Activated effector memory CD4-positive, alpha-beta T cell treated with Interleukin-2 at 50 U/mL for 16 hours (primary cell): Measurements from ENCODE around the gene MYLK.

Source experiments
- DNase-seq: peaks from one replicate; pipeline ENCODE4 v3.0.0-alpha.2; 2020

MYLK gene

GRCh38 chr3:123694366-123695087, 189.6 kb downstream of the MYLK start:
- DNase-seq = no peak

- no peak for DNase-seq
Measured at GRCh38 chr3:123693584-123694190, 190.4 kb downstream of the MYLK start.

- DNase-seq = no peak
Measured at GRCh38 chr3:123692671-123693070, 191.5 kb downstream of the MYLK start.

- DNase-seq = no peak
Measured at GRCh38 chr3:123692041-123692440, 192.1 kb downstream of the MYLK start.

- no peak for DNase-seq
Measured at GRCh38 chr3:123689831-123690230, 194.3 kb downstream of the MYLK start.

- DNase-seq = no peak
Measured at GRCh38 chr3:123688241-123688747, 195.8 kb downstream of the MYLK start.

DNA sequence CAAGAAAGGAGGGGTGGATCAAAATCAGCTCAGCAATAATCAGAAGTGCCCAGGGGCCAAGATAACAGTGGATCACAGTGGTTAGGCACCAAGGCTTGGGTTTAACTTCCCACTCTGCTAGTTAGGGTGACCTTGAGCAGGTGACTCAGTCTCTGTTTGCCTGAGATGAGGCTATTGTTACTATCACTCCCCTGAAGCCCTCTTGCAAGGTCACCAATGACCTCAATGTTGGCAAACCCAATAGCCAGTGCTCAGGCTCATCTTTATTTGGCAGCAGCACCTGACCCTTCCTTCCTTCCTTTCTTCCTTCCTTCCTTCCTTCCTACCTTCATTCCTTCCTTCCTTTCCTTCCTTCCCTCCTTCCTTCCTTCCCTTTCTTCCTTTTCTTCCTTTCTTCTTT, 196.8 kb downstream of the MYLK start:
- DNase-seq = no peak

GRCh38 chr3:123686251-123686650, 197.9 kb downstream of the MYLK start:
- DNase-seq = no peak

- no peak for DNase-seq
Measured at GRCh38 chr3:123685780-123686179, 198.4 kb downstream of the MYLK start.

- DNase-seq = no peak
Measured at GRCh38 chr3:123684636-123685035, 199.5 kb downstream of the MYLK start.

DNA sequence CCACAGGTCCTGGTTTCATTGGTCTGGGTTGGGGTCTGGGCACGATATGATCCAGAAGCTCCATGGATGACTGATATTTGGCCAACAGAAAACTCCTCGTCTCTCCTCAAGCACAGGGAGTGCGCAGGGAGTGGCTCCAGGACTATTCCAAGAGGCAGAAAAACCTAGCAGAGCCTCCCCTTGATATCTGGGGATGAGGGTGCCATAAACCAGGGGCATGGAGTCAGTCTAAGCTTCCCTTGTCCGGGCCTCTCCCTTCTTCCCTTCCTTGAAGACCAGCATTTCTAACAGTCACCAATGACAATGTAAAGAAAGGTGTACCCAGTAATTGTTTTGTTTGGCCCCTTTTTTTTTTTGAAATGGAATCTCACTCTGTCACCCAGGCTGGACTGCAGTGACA, 199.9 kb downstream of the MYLK start:
- no peak for DNase-seq

- no peak for DNase-seq
Measured at GRCh38 chr3:123683505-123684154, 200.5 kb downstream of the MYLK start.

GRCh38 chr3:123682781-123683504, 201.2 kb downstream of the MYLK start:
- no peak for DNase-seq

DNA sequence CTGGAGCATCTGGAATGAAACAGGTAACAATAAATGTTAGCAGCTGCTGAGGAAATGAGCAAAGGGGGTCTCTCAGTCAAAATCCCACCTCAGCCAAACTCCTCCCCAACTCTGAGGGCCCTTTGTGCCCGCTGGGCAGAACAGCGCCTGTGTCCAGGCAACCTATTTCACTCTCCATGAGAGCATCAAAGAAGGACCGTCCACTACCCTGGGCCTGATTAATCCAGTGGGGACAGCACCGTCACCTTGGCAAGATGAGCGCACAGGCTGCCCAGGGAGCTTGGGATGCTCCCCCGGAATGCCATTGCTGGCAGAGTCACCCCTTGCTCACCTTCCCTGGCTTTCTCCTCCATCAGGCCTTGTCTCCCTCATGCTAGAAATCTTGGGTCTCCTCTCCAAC, 201.8 kb downstream of the MYLK start:
- DNase-seq = no peak

DNA sequence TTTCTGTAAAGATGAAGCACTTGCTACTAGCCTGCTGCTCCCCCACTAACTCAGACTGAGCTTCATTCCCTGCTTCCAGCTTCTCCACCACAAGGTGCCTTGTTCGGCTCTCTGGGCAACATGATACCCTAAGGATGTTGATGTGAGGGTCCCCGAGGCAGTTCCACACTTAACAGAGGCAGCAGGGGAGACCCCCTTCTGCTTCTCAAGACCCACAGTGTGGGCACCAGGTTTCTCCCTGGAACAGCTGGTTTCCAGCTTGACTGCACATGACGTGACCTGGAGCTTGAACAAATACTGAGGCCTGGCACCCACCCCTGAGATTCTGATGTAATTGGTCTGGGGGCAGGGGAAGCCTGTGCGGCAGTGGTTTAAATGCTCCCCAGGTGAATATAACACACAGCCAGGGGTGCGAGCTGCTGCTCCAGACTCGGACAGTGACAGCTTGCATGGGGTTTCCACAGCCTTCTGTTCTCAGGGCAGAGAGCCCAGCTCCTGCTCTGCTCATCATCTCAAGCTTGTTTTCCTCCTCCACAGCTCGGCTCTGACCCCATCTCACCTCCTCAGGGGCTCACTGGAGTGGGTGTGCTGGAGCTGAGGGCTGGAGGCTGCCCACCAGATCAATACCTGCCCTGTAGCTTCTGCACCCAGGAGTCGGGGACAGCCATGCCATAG, 204.3 kb downstream of the MYLK start:
- DNase-seq = no peak

DNA sequence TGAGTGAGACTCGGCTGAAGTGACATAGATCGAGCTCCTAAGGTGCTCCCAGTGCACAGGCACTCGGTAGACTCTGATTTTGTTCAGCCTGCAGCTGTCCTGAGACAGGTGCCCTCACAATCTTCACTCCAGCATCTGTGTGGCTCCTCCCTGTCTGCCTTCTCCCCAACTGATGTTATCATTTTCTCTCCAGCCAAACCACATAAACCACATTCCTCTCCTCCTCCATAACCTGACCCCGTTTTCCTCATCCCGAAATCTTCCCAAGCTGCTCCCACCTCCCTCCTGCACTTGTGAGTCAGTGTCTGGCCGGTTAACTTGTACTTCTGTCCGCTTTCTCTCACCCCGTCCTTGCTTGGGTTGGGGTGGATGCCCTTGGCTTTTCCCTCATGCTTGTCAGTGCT, 206.0 kb downstream of the MYLK start:
- DNase-seq = no peak

DNA sequence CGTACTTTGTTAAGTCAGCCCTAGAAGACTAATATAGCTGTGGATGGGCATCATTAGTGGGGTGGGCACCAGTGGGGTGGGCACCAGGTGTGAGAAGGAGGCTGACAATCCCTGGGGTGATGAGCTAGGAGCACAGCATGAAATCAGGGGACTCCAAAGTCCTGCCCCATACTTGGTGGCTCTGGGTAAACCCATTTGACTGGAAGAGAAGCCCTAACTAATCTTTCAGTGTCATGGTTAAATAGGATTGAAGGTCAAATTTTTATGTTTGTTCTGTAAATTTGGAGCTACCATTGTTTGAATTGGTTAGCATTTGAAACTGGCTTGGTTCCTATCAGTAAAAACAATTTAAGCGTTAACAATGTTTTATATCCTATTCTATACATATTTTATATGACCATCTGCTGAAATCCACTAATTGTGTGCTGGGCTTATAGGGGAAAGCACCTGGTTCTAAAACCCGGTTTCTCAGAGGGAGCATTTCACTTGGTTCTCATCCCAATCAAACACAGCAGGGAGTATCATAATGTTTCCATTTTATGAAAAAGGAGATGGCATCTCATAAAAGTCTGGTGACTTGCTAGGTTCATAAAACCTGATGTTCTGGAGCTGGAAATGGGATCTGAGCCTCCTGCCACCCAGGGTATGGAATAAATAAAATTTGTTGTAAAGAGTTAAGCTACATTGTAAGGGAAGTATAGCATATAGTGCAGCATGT, 211.5 kb downstream of the MYLK start:
- no peak for DNase-seq

DNA sequence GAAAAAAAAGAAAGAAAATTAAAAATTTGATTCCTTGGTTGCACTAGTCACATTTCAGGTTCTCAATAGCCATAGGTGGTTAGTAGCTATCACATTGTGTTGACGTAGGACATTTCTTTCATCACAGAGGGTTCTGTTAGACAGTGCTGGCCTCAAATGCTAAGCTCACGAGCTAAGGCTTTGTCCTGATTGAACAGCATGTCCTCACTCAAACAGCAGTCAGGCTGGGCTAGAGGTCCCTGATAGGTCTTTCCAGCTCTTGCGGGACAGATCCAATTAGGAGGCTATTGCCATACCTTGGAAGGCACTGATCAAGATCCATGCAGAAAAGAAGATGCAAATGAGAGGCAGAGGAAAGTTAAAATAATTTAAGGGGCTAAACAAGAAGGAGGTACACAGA, 213.4 kb downstream of the MYLK start:
- DNase-seq = no peak

- no peak for DNase-seq
Measured at GRCh38 chr3:123668906-123669305, 215.2 kb downstream of the MYLK start.

GRCh38 chr3:123667784-123668183, 216.3 kb downstream of the MYLK start:
- DNase-seq = no peak

DNA sequence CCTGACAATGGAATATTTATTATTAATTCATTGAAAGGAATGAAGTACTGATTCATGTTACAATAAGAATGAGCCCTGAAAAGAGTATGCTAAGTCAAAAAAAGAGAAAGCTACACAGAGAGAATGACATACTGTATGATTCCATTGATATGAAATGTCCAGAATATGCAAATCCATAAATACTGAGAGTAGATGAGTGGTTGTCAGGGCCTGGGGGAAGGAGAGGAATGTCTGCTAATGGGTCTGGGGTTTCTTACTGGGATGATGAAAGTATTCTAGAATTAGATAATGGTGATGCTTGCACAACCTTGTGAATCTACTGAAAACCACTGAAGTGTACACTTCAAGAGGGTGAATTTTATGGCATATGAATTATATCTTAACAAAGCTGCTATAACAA, 219.4 kb downstream of the MYLK start:
- DNase-seq = no peak

- DNase-seq = no peak
Measured at GRCh38 chr3:123663977-123664376, 220.2 kb downstream of the MYLK start.
